ENCODE results near the gene ELP5. TPM values are rescaled to one million over a fixed set of nuclear protein-coding genes. Genes with fewer than 3 reads are reported as not detected.
"Not testable (repeated sequence)": the region's sequence is repeated elsewhere in the genome, so short reads cannot be mapped to it uniquely, and the experiment has no call there.

Gene ELP5
- total and polyA plus RNA-seq, 9 donors, result 36.7 to 64.6 (median 40.8) TPM

GRCh38 chr17:7241783-7242716, 10.0 kb upstream of the ELP5 start, which contains the start of gene GABARAP:
Gene GABARAP (minus strand): TSS chr17:7242449. CDS start chr17:7242330, 119 bp downstream.
- 0% methylated on average over 51 of the region's 62 CpGs for WGBS (ENCODE audit: insufficient coverage)
- Histone ChIP-seq H3K27me3 (ENCODE audit: control insufficient read depth, insufficient read depth, low read length) (no peaks in the 10 kb centered on the region), H3K9me3 (replicated peaks; ENCODE audit: control insufficient read depth, low read depth, low read length) (no peaks in the 10 kb centered on the region), H3K4me3 (ENCODE audit: low read length) (peak within 1 kb of the TSS; percentile 85), H3K4me1 (ENCODE audit: control insufficient read depth, insufficient read depth, low read length) (peaks cover 36% of the 10 kb centered on the region), H3K27ac (ENCODE audit: low read length) (peak within 1 kb of the TSS; percentile 100), H3K36me3 (ENCODE audit: control insufficient read depth, insufficient read depth, low read length) (peaks cover 46% of the 10 kb centered on the region)
- peak; percentile 98 for DNase-seq

- H3K36me3 ChIP-seq (ENCODE audit: control insufficient read depth, insufficient read depth, low read length), result peaks cover 45% of the 10 kb centered on the region
- peak overlapping the region; percentile 85 for H3K4me3 ChIP-seq (ENCODE audit: low read length)
- DNase-seq, result peak; percentile 99
- H3K4me1 ChIP-seq (ENCODE audit: control insufficient read depth, insufficient read depth, low read length), result peaks cover 30% of the 10 kb centered on the region
- H3K27ac ChIP-seq (ENCODE audit: low read length), result peak overlapping the region; percentile 100
- no peaks in the 10 kb centered on the region for H3K27me3 ChIP-seq (ENCODE audit: control insufficient read depth, insufficient read depth, low read length)
- WGBS (ENCODE audit: insufficient coverage), result under 1% methylated on average over 49 of the region's 49 CpGs
- H3K9me3 ChIP-seq (replicated peaks; ENCODE audit: control insufficient read depth, low read depth, low read length), result no peaks in the 10 kb centered on the region
Observed at GRCh38 chr17:7242717-7243452, 9.1 kb upstream of the ELP5 start.

GRCh38 chr17:7243453-7243729, 8.6 kb upstream of the ELP5 start:
- no peaks in the 10 kb centered on the region for H3K27me3 ChIP-seq (ENCODE audit: control insufficient read depth, insufficient read depth, low read length)
- WGBS (ENCODE audit: insufficient coverage), result no CpG with 5 or more reads among the region's 2 CpGs
- DNase-seq, result no peak
- H3K4me3 ChIP-seq (ENCODE audit: low read length), result peak overlapping the region; percentile 85
- H3K27ac ChIP-seq (ENCODE audit: low read length), result peak overlapping the region; percentile 100
- no peaks in the 10 kb centered on the region for H3K9me3 ChIP-seq (replicated peaks; ENCODE audit: control insufficient read depth, low read depth, low read length)
- peaks cover 45% of the 10 kb centered on the region for H3K36me3 ChIP-seq (ENCODE audit: control insufficient read depth, insufficient read depth, low read length)
- H3K4me1 ChIP-seq (ENCODE audit: control insufficient read depth, insufficient read depth, low read length), result peaks cover 31% of the 10 kb centered on the region

GRCh38 chr17:7243838-7244237, 8.2 kb upstream of the ELP5 start:
- WGBS (ENCODE audit: insufficient coverage), result 33% methylated on average over 1 of the region's 10 CpGs
- not testable (repeated sequence) for H3K4me3 ChIP-seq (ENCODE audit: low read length); DNase-seq; H3K9me3 ChIP-seq (replicated peaks; ENCODE audit: control insufficient read depth, low read depth, low read length); H3K27me3 ChIP-seq (ENCODE audit: control insufficient read depth, insufficient read depth, low read length)
- peaks cover 35% of the 10 kb centered on the region for H3K4me1 ChIP-seq (ENCODE audit: control insufficient read depth, insufficient read depth, low read length)
- peaks cover 45% of the 10 kb centered on the region for H3K36me3 ChIP-seq (ENCODE audit: control insufficient read depth, insufficient read depth, low read length)
- peak overlapping the region; percentile 100 for H3K27ac ChIP-seq (ENCODE audit: low read length)

- peak; percentile 12 for DNase-seq
- Histone ChIP-seq H3K4me3 (ENCODE audit: low read length) (no peak overlapping the region), H3K27ac (ENCODE audit: low read length) (peak overlapping the region; percentile 13), H3K36me3 (ENCODE audit: control insufficient read depth, insufficient read depth, low read length) (peaks cover 36% of the 10 kb centered on the region), H3K27me3 (ENCODE audit: control insufficient read depth, insufficient read depth, low read length) (no peaks in the 10 kb centered on the region), H3K4me1 (ENCODE audit: control insufficient read depth, insufficient read depth, low read length) (peaks cover 32% of the 10 kb centered on the region), H3K9me3 (replicated peaks; ENCODE audit: control insufficient read depth, low read depth, low read length) (no peaks in the 10 kb centered on the region)
- WGBS (ENCODE audit: insufficient coverage), result no CpG with 5 or more reads among the region's 5 CpGs
Observed at GRCh38 chr17:7246779-7247178, 5.2 kb upstream of the ELP5 start.

- peak; percentile 75 for DNase-seq
- Histone ChIP-seq H3K9me3 (replicated peaks; ENCODE audit: control insufficient read depth, low read depth, low read length) (no peaks in the 10 kb centered on the region), H3K4me1 (ENCODE audit: control insufficient read depth, insufficient read depth, low read length) (peaks cover 30% of the 10 kb centered on the region), H3K27me3 (ENCODE audit: control insufficient read depth, insufficient read depth, low read length) (no peaks in the 10 kb centered on the region), H3K36me3 (ENCODE audit: control insufficient read depth, insufficient read depth, low read length) (peaks cover 33% of the 10 kb centered on the region), H3K4me3 (ENCODE audit: low read length) (peak overlapping the region; percentile 17), H3K27ac (ENCODE audit: low read length) (peak overlapping the region; percentile 99)
- WGBS (ENCODE audit: insufficient coverage), result 63% methylated on average over 2 of the region's 4 CpGs
Observed at GRCh38 chr17:7248796-7249195, 3.2 kb upstream of the ELP5 start.

- Histone ChIP-seq H3K27me3 (ENCODE audit: control insufficient read depth, insufficient read depth, low read length) (no peaks in the 10 kb centered on the region), H3K27ac (ENCODE audit: low read length) (peak overlapping the region; percentile 99), H3K4me3 (ENCODE audit: low read length) (peak overlapping the region; percentile 17), H3K9me3 (replicated peaks; ENCODE audit: control insufficient read depth, low read depth, low read length) (no peaks in the 10 kb centered on the region), H3K36me3 (ENCODE audit: control insufficient read depth, insufficient read depth, low read length) (peaks cover 32% of the 10 kb centered on the region), H3K4me1 (ENCODE audit: control insufficient read depth, insufficient read depth, low read length) (peaks cover 28% of the 10 kb centered on the region)
- peak; percentile 53 for DNase-seq
- 90% methylated on average over 4 of the region's 6 CpGs for WGBS (ENCODE audit: insufficient coverage)
Observed at GRCh38 chr17:7249214-7249613, 2.8 kb upstream of the ELP5 start.

- peak; percentile 30 for DNase-seq
- Histone ChIP-seq H3K9me3 (replicated peaks; ENCODE audit: control insufficient read depth, low read depth, low read length) (no peaks in the 10 kb centered on the region), H3K36me3 (ENCODE audit: control insufficient read depth, insufficient read depth, low read length) (peaks cover 31% of the 10 kb centered on the region), H3K4me1 (ENCODE audit: control insufficient read depth, insufficient read depth, low read length) (peaks cover 28% of the 10 kb centered on the region), H3K27me3 (ENCODE audit: control insufficient read depth, insufficient read depth, low read length) (no peaks in the 10 kb centered on the region), H3K27ac (ENCODE audit: low read length) (peak overlapping the region; percentile 99), H3K4me3 (ENCODE audit: low read length) (peak overlapping the region; percentile 76)
- no CpG with 5 or more reads among the region's 7 CpGs for WGBS (ENCODE audit: insufficient coverage)
Observed at GRCh38 chr17:7249830-7250229, 2.2 kb upstream of the ELP5 start.

GRCh38 chr17:7250695-7251627, 1.1 kb upstream of the ELP5 start:
- peak; percentile 62 for DNase-seq
- peaks cover 33% of the 10 kb centered on the region for H3K36me3 ChIP-seq (ENCODE audit: control insufficient read depth, insufficient read depth, low read length)
- no peaks in the 10 kb centered on the region for H3K27me3 ChIP-seq (ENCODE audit: control insufficient read depth, insufficient read depth, low read length)
- no peaks in the 10 kb centered on the region for H3K9me3 ChIP-seq (replicated peaks; ENCODE audit: control insufficient read depth, low read depth, low read length)
- peak overlapping the region; percentile 76 for H3K4me3 ChIP-seq (ENCODE audit: low read length)
- H3K4me1 ChIP-seq (ENCODE audit: control insufficient read depth, insufficient read depth, low read length), result peaks cover 28% of the 10 kb centered on the region
- H3K27ac ChIP-seq (ENCODE audit: low read length), result peak overlapping the region; percentile 99
- under 1% methylated on average over 51 of the region's 55 CpGs for WGBS (ENCODE audit: insufficient coverage)
